B cell (primary cell): ENCODE measurements around the gene TRMT112. TPM values are rescaled to one million over a fixed set of nuclear protein-coding genes. Genes with fewer than 3 reads are reported as not detected.

Experiments used
- ATAC-seq: fragments of 200-7000 bp; cut with Tn5 transposase; one replicate; pipeline ENCODE4 v1.10.0; 2021; ENCODE audit warnings: low read depth, mild to moderate bottlenecking, moderate number of reproducible peaks, moderate library complexity
- CTCF ChIA-PET: fragments of 350-600 bp; sonication (Branson Sonifier 250); formaldehyde crosslinking; loops from one replicate; lab custom pipeline; 2021; ENCODE audit warnings: antibody characterized with exemption, inconsistent platforms; lab: Charles Lee
- POLR2A ChIA-PET: fragments of 350-600 bp; sonication (Branson Sonifier 250); formaldehyde crosslinking; loops from one replicate; lab custom pipeline; 2021; ENCODE audit warnings: antibody characterized with exemption; lab: Charles Lee
- DNase-seq: peaks from one replicate; pipeline ENCODE4 v3.0.0; 2013
- H2AFZ ChIP-seq: 2 replicates; pipeline ENCODE4 v1.6.1; 2012; ENCODE audit warnings: mild to moderate bottlenecking, low read depth, low read length; ENCODE audit not compliant: insufficient read depth, poor library complexity, severe bottlenecking
- H3K27ac ChIP-seq, 2 donors: 1 replicate in 1 of 2; 2 replicates in 1 of 2; pipeline ENCODE4 v1.5.1; 2012 to 2013; ENCODE audit warnings: low read length in 2 of 2, mild to moderate bottlenecking in 2 of 2, moderate library complexity in 1 of 2
- H3K27me3 ChIP-seq, 4 experiments: fragments of 200-600 bp in 1 of 4; sonication (generic) in 1 of 4; replicated peaks in 1 of 4; 1 replicate in 2 of 4; 2 replicates in 2 of 4; pipeline versions ENCODE4 v1.6.1 to v1.7.0; 2013 to 2016; ENCODE audit warnings: low read length in 3 of 4, mild to moderate bottlenecking in 2 of 4, mixed read lengths in 1 of 4, moderate library complexity in 1 of 4; ENCODE audit not compliant: insufficient read depth in 4 of 4, control insufficient read depth in 3 of 4; ENCODE audit errors: control extremely low read depth in 1 of 4
- H3K36me3 ChIP-seq, 2 experiments: replicated peaks in 1 of 2; 1 replicate in 1 of 2; 2 replicates in 1 of 2; pipeline versions ENCODE4 v1.6.1 to v1.7.1; 2013; ENCODE audit warnings: low read length in 1 of 2; ENCODE audit not compliant: insufficient read depth in 2 of 2, control insufficient read depth in 1 of 2; ENCODE audit errors: control extremely low read depth in 1 of 2, extremely low read depth in 1 of 2
- H3K4me1 ChIP-seq, 2 donors: fragments of 200-600 bp in 1 of 2; sonication (generic) in 1 of 2; 1 replicate in 1 of 2; 2 replicates in 1 of 2; pipeline versions ENCODE4 v1.5.1 to v1.6.1; 2013 to 2017; ENCODE audit warnings: low read length in 2 of 2; ENCODE audit not compliant: control insufficient read depth in 2 of 2, insufficient read depth in 2 of 2
- H3K4me2 ChIP-seq: replicated peaks from 2 replicates; pipeline ENCODE3; 2012; ENCODE audit warnings: mild to moderate bottlenecking, low read depth, low read length; ENCODE audit not compliant: poor library complexity, severe bottlenecking
- H3K4me3 ChIP-seq, 5 experiments: fragments of 200-600 bp in 1 of 5; sonication (generic) in 1 of 5; 1 replicate in 3 of 5; 2 replicates in 2 of 5; pipeline versions ENCODE4 v1.5.1 to v1.7.0; 2011 to 2016; ENCODE audit warnings: low read length in 4 of 5, mild to moderate bottlenecking in 4 of 5, low read depth in 2 of 5, control low read depth in 1 of 5, moderate library complexity in 1 of 5; ENCODE audit not compliant: insufficient read depth in 1 of 5; ENCODE audit errors: control extremely low read depth in 1 of 5, extremely low read depth in 1 of 5
- H3K79me2 ChIP-seq: fragments of 200-600 bp; sonication (generic); one replicate; pipeline ENCODE4 v1.6.0; 2016; ENCODE audit warnings: low read length; ENCODE audit not compliant: control insufficient read depth, insufficient read depth
- H3K9ac ChIP-seq: fragments of 200-600 bp; sonication (generic); 2 replicates; pipeline ENCODE4 v1.6.1; 2017; ENCODE audit warnings: mild to moderate bottlenecking, low read length, moderate library complexity
- H3K9me3 ChIP-seq, 3 donors: one replicate each; pipeline versions ENCODE4 v1.6.1 to v1.7.1; 2013; ENCODE audit warnings: low read length in 2 of 3; ENCODE audit not compliant: control insufficient read depth in 2 of 3, insufficient read depth in 1 of 3; ENCODE audit errors: control extremely low read depth in 1 of 3
- H4K20me1 ChIP-seq: 2 replicates; pipeline ENCODE4 v1.6.0; 2012; ENCODE audit warnings: mild to moderate bottlenecking, low read length; ENCODE audit not compliant: insufficient read depth, control insufficient read depth, poor library complexity, severe bottlenecking
- H3K27ac Mint-ChIP-seq: one replicate; pipeline ENCODE4 v1.8.0; 2021; ENCODE audit warnings: mixed read lengths
- H3K27me3 Mint-ChIP-seq: one replicate; pipeline ENCODE4 v1.8.0; 2021; ENCODE audit warnings: mixed read lengths
- H3K4me1 Mint-ChIP-seq: one replicate; pipeline ENCODE4 v1.8.0; 2021; ENCODE audit warnings: mixed read lengths
- H3K4me3 Mint-ChIP-seq: one replicate; pipeline ENCODE4 v1.8.0; 2021; ENCODE audit warnings: mixed read lengths
- H3K9me3 Mint-ChIP-seq: one replicate; pipeline ENCODE4 v1.8.0; 2022; ENCODE audit warnings: mixed read lengths; ENCODE audit not compliant: insufficient read depth
- CTCF ChIP-seq: fragments of 200-600 bp; IDR thresholded peaks from one replicate; pipeline ENCODE4 v1.8.0; 2022; ENCODE audit warnings: antibody characterized with exemption, mild to moderate bottlenecking
- EZH2 ChIP-seq: IDR thresholded peaks from 2 replicates; pipeline ENCODE4 v1.6.1; 2012; ENCODE audit warnings: borderline replicate concordance, low read depth, mild to moderate bottlenecking, moderate library complexity, low read length; ENCODE audit not compliant: insufficient read depth, poor library complexity, severe bottlenecking
- WGBS: methylation state at CpG from one replicate; pipeline ENCODE4 v1.1.5; 2013; ENCODE audit warnings: missing lambda C conversion rate; ENCODE audit not compliant: insufficient coverage; 5-methylcytosine and 5-hydroxymethylcytosine counted together
- intact Hi-C: fragments of 100-400 bp; cut with micrococcal nuclease; formaldehyde crosslinking; loops from one replicate; pipeline ENCODE4 v1.10.0; 2022
- polyA plus RNA-seq: library from polyadenylated mRNA; depleted of rRNA; stranded (reverse); fragments of >200 nt; gene quantifications from 2 replicates; pipeline ENCODE4 v1.2.3, GENCODE V29; 2012
- total RNA-seq, 2 donors: library from RNA; stranded (reverse); fragments of 120-200 nt in 1 of 2; gene quantifications; 1 replicate in 1 of 2; 2 replicates in 1 of 2; pipeline versions ENCODE4 v1.2.3 to v1.2.4, GENCODE V29; 2013 to 2022

Gene TRMT112
- total and polyA plus RNA-seq, 2 donors (not counting 1 experiment from before 2014, with no cell fraction given): 133 to 231 TPM

GRCh38 chr11:64358907-64359711, 41.8 kb upstream of the TRMT112 start, which contains the start of gene RPS6KA4:
TSS of gene RPS6KA4 (plus strand) at chr11:64359162. CDS start at chr11:64359236, 74 bp downstream.
- no peaks in the 10 kb centered on the region for H3K27me3 ChIP-seq
- Mint-ChIP-seq H3K27ac (peak within 1 kb of the TSS; percentile 81), H3K27me3 (no peaks in the 10 kb centered on the region), H3K4me3 (peak within 1 kb of the TSS; percentile 94), H3K4me1 (peaks cover 43% of the 10 kb centered on the region), H3K9me3 (no peaks in the 10 kb centered on the region)
- H3K4me3 ChIP-seq: peak within 1 kb of the TSS; percentile 26 to 86 (median 75)
- peak within 1 kb of the TSS; percentile 93 for H3K4me2 ChIP-seq
- peaks cover 40% of the 10 kb centered on the region for H4K20me1 ChIP-seq
- H3K36me3 ChIP-seq: peaks cover 0 to 18% of the 10 kb centered on the region in 2 experiments
- peaks cover 27 to 51% of the 10 kb centered on the region in 2 donors for H3K4me1 ChIP-seq
- peak within 1 kb of the TSS; percentile 73 for H3K9ac ChIP-seq
- DNase-seq (peak; percentile 68), ATAC-seq (peak; percentile 72)
- no peaks in the 10 kb centered on the region for H3K9me3 ChIP-seq
- peak within 1 kb of the TSS; percentile 12 to 46 for H3K27ac ChIP-seq
- intact Hi-C loops: loop anchor here (1.0 to 5.0 kb wide), 2 partner anchors 41 to 88 kb away; partner anchors contain the start of gene PRDX5
- H3K79me2 ChIP-seq: peaks cover 11% of the 10 kb centered on the region
- ChIA-PET POLR2A (interaction anchor here (1.2 kb wide), 1 partner anchor 41 kb away, joined by 4 read pairs; the partner anchor contains the start of genes PRDX5 and TRMT112), CTCF (interaction anchor here (1.0 to 10.2 kb wide), 9 partner anchors 17 to 154 kb away, joined by 3 to 188 read pairs (median 6); partner anchors contain the start of genes PRDX5 and TRMT112)
- WGBS: under 1% methylated on average over 70 of the region's 70 CpGs
- TF ChIP-seq EZH2: no peak
- TF ChIP-seq CTCF: no peak
- peak within 1 kb of the TSS; percentile 86 for H2AFZ ChIP-seq
